Kidney (tissue), 14 donors: ENCODE data around the gene APRT. TPM values are rescaled to one million over a fixed set of nuclear protein-coding genes. Genes with fewer than 3 reads are reported as not detected.
A peak's percentile ranks its signal among the peaks of the same experiment; 100 is the strongest.

Experiments
- DNase-seq, 5 donors: peaks; one replicate each; pipeline ENCODE4 v3.0.0-alpha.2; 2013 to 2020
- FAIRE-seq: peaks from 2 replicates; lab custom pipeline; 2012; peaks lifted over from hg19 to GRCh38; lab: Jason Lieb, UNC
- H3K27ac ChIP-seq, 2 donors: one replicate each; pipeline ENCODE4 v1.7.0; 2013; ENCODE audit warnings: low read depth in 2 of 2, low read length in 2 of 2, inconsistent platforms in 1 of 2
- H3K27me3 ChIP-seq: one replicate; pipeline ENCODE4 v1.7.1; 2013; ENCODE audit warnings: low read length, inconsistent platforms; ENCODE audit not compliant: control insufficient read depth, insufficient read depth
- H3K36me3 ChIP-seq, 3 donors: one replicate each; pipeline versions ENCODE4 v1.7.0 to v1.7.1; 2013; ENCODE audit warnings: low read length in 3 of 3, control low read depth in 1 of 3, inconsistent platforms in 1 of 3; ENCODE audit not compliant: insufficient read depth in 3 of 3, control insufficient read depth in 2 of 3
- H3K4me1 ChIP-seq, 3 donors: one replicate each; pipeline versions ENCODE4 v1.7.0 to v1.7.1; 2013; ENCODE audit warnings: low read length in 3 of 3, inconsistent platforms in 1 of 3, low read depth in 1 of 3; ENCODE audit not compliant: control insufficient read depth in 2 of 3, insufficient read depth in 2 of 3
- H3K4me3 ChIP-seq, 3 donors: one replicate each; pipeline versions ENCODE4 v1.7.0 to v1.8.1; 2013; ENCODE audit warnings: low read length in 3 of 3, control low read depth in 1 of 3, inconsistent platforms in 1 of 3
- H3K9ac ChIP-seq, 3 donors: one replicate each; pipeline versions ENCODE4 v1.7.0 to v1.7.1; 2013; ENCODE audit warnings: low read length in 3 of 3, control low read depth in 1 of 3, inconsistent platforms in 1 of 3
- H3K9me3 ChIP-seq, 3 donors: one replicate each; pipeline versions ENCODE4 v1.7.0 to v1.7.1; 2013; ENCODE audit warnings: low read length in 3 of 3, control low read depth in 1 of 3, inconsistent platforms in 1 of 3; ENCODE audit not compliant: control insufficient read depth in 2 of 3, insufficient read depth in 1 of 3
- CTCF ChIP-seq: IDR thresholded peaks from 3 replicates; pipeline ENCODE4 v1.5.1; 2012; ENCODE audit warnings: mild to moderate bottlenecking, moderate library complexity, borderline replicate concordance; ENCODE audit not compliant: insufficient read depth; ENCODE audit errors: extremely low read depth
- intact Hi-C: fragments of 100-400 bp; cut with DNase I; formaldehyde crosslinking; loops from one replicate; pipeline ENCODE4 v1.11.1; 2022
- polyA plus RNA-seq: library from polyadenylated mRNA; stranded (reverse); fragments of 350-450 nt; fragmentation: Illumina TruSeq; extraction: RNeasy Lipid Tissue Mini Kit (QIAGEN cat#74804); gene quantifications from one replicate; pipeline ENCODE4 v1.2.3, GENCODE V29; 2014; ENCODE audit warnings: low read depth, low replicate concordance; ENCODE audit not compliant: insufficient read depth
- total RNA-seq: library from RNA; stranded (reverse); fragmentation: NEBNext Ultra II Directional; extraction: Animal tissue kit (Norgen Biotek cat#: 25700); gene quantifications from one replicate; pipeline ENCODE4 v1.2.1, GENCODE V29; 2021
- donor health status: control.
- donor health status: control.
- donor health status: control.
- donor health status: control.
- donor health status: control.
- donor health status: DM: yes; HTN: yes; CAD: no.
- donor health status: Normal renal cell carcinoma (clear cell type).

APRT gene
- total and polyA plus RNA-seq, 2 donors from 2014 or later: 105 to 204 TPM

DNA sequence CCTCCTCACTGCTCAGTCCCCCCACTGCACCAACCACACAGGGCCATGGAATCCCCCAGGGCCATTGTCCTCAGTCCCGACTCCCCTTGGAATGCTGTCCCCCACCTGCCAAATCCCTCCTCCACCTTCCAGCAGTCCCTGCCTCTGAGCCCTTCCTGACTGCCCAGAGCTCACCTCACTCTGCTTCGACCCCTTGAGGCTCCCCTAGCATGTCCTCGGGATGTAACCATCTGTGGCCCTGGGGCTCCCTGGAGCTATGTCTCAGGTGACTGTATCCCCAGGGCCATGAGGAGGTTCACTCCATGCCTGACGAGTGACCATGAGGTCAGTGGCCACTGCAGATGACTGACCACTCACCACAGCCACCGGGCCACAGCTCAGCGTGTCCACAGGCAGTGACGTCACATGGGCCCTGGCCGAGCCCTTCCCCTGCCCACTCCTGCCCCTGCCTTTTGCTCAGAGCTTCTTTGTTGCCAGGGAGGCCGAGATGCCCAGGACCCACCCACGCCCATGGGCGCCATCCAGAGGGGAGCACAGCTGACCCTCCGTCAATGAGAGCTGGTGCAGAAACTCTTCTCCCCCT lies 19.0 kb downstream of the APRT start:
- H3K9me3 ChIP-seq: no peaks in the 10 kb centered on the region
- no peak for TF ChIP-seq CTCF
- no peaks in the 10 kb centered on the region for H3K4me1 ChIP-seq
- H3K27me3 ChIP-seq: no peaks in the 10 kb centered on the region
- no peaks in the 10 kb centered on the region for H3K36me3 ChIP-seq
- H3K9ac ChIP-seq: no peak overlapping the region
- FAIRE-seq: no peak
- intact Hi-C loops: no loop called here
- DNase-seq: no peak
- no peak overlapping the region for H3K27ac ChIP-seq
- H3K4me3 ChIP-seq: no peak overlapping the region

DNA sequence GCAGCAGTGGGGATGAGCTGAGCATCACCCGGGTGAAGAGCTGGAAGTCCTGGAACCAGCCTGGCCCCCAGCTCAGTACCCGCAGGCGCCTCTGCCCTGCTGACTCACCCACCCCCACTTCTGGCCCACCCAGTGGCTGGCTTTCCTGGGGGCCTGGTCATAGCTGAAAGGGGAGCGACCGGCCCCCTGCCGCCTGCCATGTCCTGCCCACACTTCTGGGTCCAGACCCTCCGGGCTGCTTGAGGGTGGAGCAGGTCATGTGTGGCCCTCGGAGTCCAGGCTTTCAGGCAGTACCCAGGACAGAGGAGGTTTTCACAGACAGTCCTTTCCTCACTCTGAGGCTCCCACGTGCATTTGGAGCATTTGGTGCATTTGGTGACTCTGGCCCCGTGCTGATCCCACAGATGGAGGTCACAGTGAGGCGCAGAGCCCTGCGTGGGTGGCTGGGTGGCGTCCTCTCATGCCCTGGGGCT lies 19.6 kb downstream of the APRT start:
- intact Hi-C loops: no loop called here
- H3K4me1 ChIP-seq: no peaks in the 10 kb centered on the region
- H3K4me3 ChIP-seq: no peak overlapping the region
- H3K36me3 ChIP-seq: no peaks in the 10 kb centered on the region
- TF ChIP-seq CTCF: no peak
- H3K9me3 ChIP-seq: no peaks in the 10 kb centered on the region
- no peak overlapping the region for H3K27ac ChIP-seq
- no peaks in the 10 kb centered on the region for H3K27me3 ChIP-seq
- FAIRE-seq: no peak
- no peak for DNase-seq
- H3K9ac ChIP-seq: no peak overlapping the region

DNA sequence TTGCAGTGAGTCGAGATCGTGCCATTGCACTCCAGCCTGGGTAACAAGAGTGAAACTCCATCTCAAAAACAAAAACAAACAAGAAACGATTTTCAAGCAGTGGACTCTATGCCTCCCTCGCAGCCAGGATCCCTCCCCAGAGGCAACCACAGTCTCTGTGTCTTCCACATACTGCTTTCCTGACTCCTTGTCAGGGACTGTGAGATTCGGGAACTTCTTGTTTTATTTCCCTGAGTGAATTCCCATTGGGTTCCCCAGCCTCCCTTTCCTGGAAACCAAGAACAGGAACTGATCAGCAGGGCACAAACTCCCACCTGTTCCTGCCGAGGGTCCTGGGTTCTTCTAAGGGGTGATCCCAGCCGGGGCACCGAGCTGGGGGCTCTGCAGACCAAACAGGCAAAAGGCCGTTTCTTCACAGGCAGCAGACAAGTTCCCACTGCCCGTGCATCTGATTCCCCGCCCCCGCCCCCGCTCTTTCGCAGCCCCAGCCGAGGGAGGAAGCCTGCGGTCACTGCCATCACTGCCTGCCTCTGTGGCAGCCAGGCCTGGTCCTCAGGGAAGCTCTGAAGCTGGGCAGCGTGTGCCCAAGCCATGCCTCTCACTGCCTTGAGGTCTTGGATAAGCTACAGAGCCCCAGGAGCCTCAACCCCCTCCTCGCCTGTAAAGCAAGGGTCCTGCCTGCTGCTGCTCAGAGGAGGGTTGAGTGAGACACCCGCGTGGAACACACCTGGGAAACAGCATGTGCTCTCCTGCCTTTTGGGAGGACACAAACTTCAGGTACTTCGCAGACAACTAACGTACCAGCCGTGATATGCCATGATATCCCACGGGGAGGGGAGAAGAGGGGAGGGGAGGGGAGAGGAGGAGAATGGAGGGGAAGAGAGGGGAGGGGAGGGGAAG lies 21.2 kb downstream of the APRT start:
- H3K4me1 ChIP-seq: peaks cover 0 to 3% (median 0%) of the 10 kb centered on the region in 3 donors
- TF ChIP-seq CTCF: no peak
- no peak overlapping the region for H3K9ac ChIP-seq
- no peaks in the 10 kb centered on the region for H3K36me3 ChIP-seq
- H3K27ac ChIP-seq: no peak overlapping the region
- no peaks in the 10 kb centered on the region for H3K27me3 ChIP-seq
- intact Hi-C loops: no loop called here
- H3K9me3 ChIP-seq: no peaks in the 10 kb centered on the region
- DNase-seq (peak in 2 of 5 donors; percentile 19 to 63), FAIRE-seq (no peak)
- no peak overlapping the region for H3K4me3 ChIP-seq
